Osteocyte (in vitro differentiated cells): Measurements from ENCODE around the gene ESPN. TPM values are rescaled to one million over a fixed set of nuclear protein-coding genes. Genes with fewer than 3 reads are reported as not detected.
"Not testable (repeated sequence)": the region's sequence is repeated elsewhere in the genome, so short reads cannot be mapped to it uniquely, and the experiment has no call there.

Source experiments
- DNase-seq: peaks from one replicate; pipeline ENCODE4 v3.0.0; 2021; ENCODE audit warnings: mixed read lengths; ENCODE audit not compliant: unreplicated experiment; ENCODE audit errors: extremely low spot score
- H3K27ac Mint-ChIP-seq: one replicate; pipeline ENCODE4 v1.8.0; 2021; ENCODE audit warnings: mild to moderate bottlenecking, mixed read lengths; ENCODE audit not compliant: unreplicated experiment
- H3K27me3 Mint-ChIP-seq: one replicate; pipeline ENCODE4 v1.8.0; 2021; ENCODE audit warnings: mixed read lengths; ENCODE audit not compliant: unreplicated experiment
- H3K36me3 Mint-ChIP-seq: one replicate; pipeline ENCODE4 v1.8.0; 2021; ENCODE audit warnings: mixed read lengths; ENCODE audit not compliant: unreplicated experiment
- H3K4me1 Mint-ChIP-seq: one replicate; pipeline ENCODE4 v1.8.0; 2021; ENCODE audit warnings: mixed read lengths; ENCODE audit not compliant: unreplicated experiment
- H3K4me3 Mint-ChIP-seq: one replicate; pipeline ENCODE4 v1.8.0; 2021; ENCODE audit warnings: mild to moderate bottlenecking, moderate library complexity, mixed read lengths; ENCODE audit not compliant: unreplicated experiment
- H3K9me3 Mint-ChIP-seq: one replicate; pipeline ENCODE4 v1.8.0; 2021; ENCODE audit warnings: mixed read lengths; ENCODE audit not compliant: unreplicated experiment
- CTCF ChIP-seq: fragments of 200-600 bp; sonication (generic); IDR thresholded peaks from 2 replicates; pipeline ENCODE4 v1.5.0; 2021; ENCODE audit warnings: antibody characterized with exemption, mild to moderate bottlenecking, moderate library complexity
- total RNA-seq: library from RNA; stranded (reverse); gene quantifications from 2 replicates; pipeline ENCODE4 v1.2.1, GENCODE V29; 2021

Gene ESPN
- total RNA-seq, 1 donor from 2014 or later: not detected

- no peaks in the 10 kb centered on the region for H3K36me3 Mint-ChIP-seq
- no peaks in the 10 kb centered on the region for H3K9me3 Mint-ChIP-seq
- peaks cover 19% of the 10 kb centered on the region for H3K27me3 Mint-ChIP-seq
- TF ChIP-seq CTCF: no peak
- no peak overlapping the region for H3K4me3 Mint-ChIP-seq
- peaks cover 17% of the 10 kb centered on the region for H3K4me1 Mint-ChIP-seq
- no peak for DNase-seq
- no peak overlapping the region for H3K27ac Mint-ChIP-seq
These were observed 17.0 kb downstream of the ESPN start for GRCh38 chr1:6441586-6441985.

- Mint-ChIP-seq H3K4me1 (peaks cover 9% of the 10 kb centered on the region), H3K9me3 (no peaks in the 10 kb centered on the region), H3K27ac (no peak overlapping the region), H3K27me3 (peaks cover 21% of the 10 kb centered on the region), H3K4me3 (no peak overlapping the region), H3K36me3 (no peaks in the 10 kb centered on the region)
- no peak for TF ChIP-seq CTCF
- no peak for DNase-seq
These were observed 19.0 kb downstream of the ESPN start for GRCh38 chr1:6443339-6444115.

- H3K36me3 Mint-ChIP-seq: no peaks in the 10 kb centered on the region
- no peak overlapping the region for H3K27ac Mint-ChIP-seq
- TF ChIP-seq CTCF: no peak
- H3K27me3 Mint-ChIP-seq: peaks cover 20% of the 10 kb centered on the region
- no peaks in the 10 kb centered on the region for H3K9me3 Mint-ChIP-seq
- peaks cover 11% of the 10 kb centered on the region for H3K4me1 Mint-ChIP-seq
- no peak for DNase-seq
- no peak overlapping the region for H3K4me3 Mint-ChIP-seq
These were observed 19.8 kb downstream of the ESPN start for GRCh38 chr1:6444377-6444776.

GRCh38 chr1:6445062-6445763, 20.6 kb downstream of the ESPN start:
- peak; percentile 53 for TF ChIP-seq CTCF
- no peak for DNase-seq
- Mint-ChIP-seq H3K4me1 (peaks cover 13% of the 10 kb centered on the region), H3K4me3 (no peak overlapping the region), H3K9me3 (no peaks in the 10 kb centered on the region), H3K27ac (no peak overlapping the region), H3K36me3 (no peaks in the 10 kb centered on the region), H3K27me3 (peaks cover 24% of the 10 kb centered on the region)

GRCh38 chr1:6445929-6446328, 21.4 kb downstream of the ESPN start:
- H3K4me3 Mint-ChIP-seq, H3K9me3 Mint-ChIP-seq, DNase-seq, H3K27ac Mint-ChIP-seq, H3K36me3 Mint-ChIP-seq: not testable (repeated sequence)
- H3K4me1 Mint-ChIP-seq: peaks cover 13% of the 10 kb centered on the region
- peaks cover 29% of the 10 kb centered on the region for H3K27me3 Mint-ChIP-seq
